Activated T-helper 1 cell treated with Interleukin-2 at 50 U/mL for 16 hours (primary cell): ENCODE measurements around the gene ZBTB5.
"Not testable (repeated sequence)": the region's sequence is repeated elsewhere in the genome, so short reads cannot be mapped to it uniquely, and the experiment has no call there.

Experiments used
- DNase-seq: peaks from one replicate; pipeline ENCODE4 v3.0.0-alpha.2; 2020; ENCODE audit warnings: low read depth

The ZBTB5 gene

DNA sequence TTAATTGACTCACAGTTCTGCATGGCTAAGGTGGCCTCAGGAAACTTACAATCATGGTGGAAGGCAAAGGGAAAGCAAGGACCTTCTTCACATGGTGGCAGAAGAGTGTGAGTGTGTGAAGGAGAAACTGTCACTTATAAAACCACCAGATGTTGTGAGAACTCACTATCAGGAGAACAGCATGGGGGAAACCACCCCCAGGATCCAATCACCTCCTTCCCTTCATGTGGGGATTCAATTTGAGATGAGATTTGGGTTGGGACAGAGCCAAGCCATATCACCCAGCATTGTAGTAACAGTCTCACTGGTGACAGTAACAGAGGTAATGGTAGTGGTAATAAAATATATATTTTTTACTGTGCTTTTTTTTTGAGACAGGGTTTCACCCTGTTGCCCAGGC lies 18.1 kb downstream of the ZBTB5 start:
- DNase-seq, result no peak

DNA sequence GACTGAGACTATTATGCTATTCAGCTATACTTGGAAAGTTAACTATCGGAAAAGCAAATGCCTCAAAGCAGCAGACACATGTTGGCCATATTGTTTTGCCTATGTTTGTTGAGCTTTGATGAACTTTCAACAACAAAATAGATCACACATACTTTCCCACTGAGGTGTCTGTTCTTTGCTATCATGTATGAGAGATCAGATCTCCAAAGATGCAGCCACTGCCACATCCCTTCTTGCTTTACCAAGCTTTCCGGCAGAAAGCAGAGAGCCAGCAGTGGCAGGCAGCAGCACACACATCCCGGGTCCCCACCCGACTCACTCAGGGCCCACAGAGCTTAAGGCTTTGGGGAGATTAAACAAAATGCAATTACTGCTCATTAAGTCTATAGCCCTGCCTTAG lies 18.8 kb downstream of the ZBTB5 start:
- DNase-seq, result no peak

DNA sequence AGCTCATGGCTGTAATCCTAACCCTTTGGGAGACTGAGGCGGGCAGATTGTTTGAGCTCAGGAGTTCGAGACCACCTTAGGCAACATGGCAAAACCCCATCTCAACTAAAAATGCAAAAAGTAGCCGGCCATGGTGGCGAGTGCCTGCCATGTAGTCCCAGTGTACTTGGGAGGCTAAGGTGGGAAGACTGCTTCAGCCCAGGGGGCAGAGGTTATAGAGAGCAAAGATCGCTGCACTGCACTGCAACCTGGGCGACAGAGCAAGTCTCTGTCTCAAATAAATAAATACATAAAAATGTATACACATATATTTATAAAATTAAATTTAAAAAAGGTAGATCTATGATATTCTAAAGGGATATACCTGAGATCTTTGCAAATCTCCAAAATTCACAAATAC lies 19.4 kb downstream of the ZBTB5 start:
- DNase-seq, result no peak

DNA sequence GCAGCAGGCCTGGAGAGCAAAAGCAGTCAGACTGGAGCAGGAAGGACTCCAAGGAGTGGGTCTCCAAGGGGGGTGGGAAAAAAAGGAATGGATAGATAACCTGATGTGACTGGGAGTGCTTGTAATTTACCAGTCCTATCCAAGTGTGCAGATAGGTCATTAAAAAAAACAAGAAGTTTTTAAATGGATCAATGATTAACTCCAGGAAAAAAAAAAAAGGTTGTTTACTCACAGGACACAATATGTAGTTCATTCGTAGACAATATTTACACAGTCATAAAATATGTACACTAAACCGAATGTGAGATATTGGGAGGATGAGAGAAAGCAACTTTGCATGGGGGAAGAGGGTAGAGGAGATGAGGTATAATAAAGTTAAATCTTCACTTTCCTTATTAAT lies 20.4 kb downstream of the ZBTB5 start:
- no peak for DNase-seq

DNA sequence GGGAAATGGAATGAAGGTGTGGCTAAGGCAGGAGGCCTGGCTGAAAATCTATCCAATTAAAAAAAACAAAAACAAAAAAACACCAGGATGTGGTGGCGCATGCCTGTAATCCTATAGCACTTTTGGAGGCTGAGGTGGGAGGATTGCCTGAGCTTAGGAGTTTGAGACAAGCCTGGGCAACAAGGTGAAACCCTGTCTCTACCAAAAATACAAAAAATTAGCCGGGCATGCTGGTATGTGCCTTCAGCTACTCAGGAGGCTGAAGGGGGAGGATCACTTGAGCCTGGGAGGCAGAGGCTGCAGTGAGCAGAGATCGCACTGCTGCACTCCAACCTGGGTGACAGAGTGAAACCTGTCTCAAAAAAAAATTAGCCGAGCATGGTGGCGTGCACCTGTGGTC lies 21.7 kb downstream of the ZBTB5 start:
- no peak for DNase-seq

DNA sequence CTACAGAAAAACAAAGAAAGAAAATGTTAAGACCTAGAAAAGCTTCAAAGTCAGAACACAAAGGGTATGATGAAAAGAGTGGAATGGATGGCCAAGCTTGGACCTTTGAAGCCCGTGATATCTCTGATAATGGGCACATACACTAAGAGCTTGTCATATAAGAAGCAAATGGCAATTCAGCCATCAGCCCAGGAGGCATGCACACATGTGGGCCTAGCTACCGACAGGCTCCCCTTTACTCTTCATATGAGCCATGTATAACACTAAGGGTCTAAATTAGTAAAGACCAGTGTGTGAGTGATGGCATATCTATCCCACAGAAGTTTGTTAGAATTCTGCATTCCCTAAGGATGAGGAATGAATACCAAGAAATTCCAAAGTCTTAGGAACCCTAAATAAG lies 22.7 kb downstream of the ZBTB5 start:
- DNase-seq, result no peak

DNA sequence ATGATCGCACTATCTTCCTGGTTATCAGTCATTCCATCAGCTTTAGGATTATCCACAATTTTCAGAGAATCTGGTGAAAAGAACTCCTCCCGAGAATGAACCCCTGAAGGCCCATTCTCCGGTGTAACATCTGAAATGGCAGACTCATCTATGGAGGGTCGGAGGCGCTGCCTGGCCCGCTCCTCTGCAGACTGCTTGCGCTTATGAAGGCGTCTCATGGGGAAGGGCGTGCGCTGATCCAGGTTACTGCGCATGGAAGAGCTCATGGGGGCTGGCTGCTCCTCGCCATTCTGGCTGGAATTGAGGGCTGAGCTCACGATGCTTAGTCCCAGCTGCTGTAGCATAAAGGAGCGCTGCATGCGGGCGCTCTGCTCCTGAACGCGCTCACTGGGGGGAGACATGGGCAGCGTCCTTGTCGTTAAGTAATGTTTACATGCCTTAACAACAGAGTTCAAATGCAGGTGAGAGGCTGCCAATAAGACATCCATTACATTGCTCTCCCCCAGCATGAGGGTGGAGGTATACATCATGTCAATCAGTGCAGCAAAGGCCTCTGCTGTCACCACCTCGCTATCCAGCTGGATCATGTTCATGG lies 23.4 kb downstream of the ZBTB5 start:
- no peak for DNase-seq

DNA sequence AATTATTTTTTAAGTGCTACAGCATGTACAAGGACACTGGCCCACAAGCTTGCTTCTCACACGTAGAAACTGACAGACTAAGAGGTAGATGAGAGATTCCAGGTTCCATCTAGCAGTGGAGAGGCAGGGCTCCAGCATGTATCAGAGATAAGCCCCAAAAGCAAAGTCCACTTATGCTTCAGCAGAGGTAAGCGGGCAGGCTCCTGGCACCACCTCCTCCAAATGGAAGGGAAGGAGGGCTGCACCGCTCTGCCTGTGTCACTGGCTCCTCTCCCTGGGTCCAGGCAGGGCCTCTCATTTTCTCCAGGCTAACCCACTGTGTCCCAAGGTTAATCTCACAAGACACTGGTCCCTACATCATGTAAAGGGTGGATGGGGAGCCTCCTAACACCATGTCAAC lies 26.9 kb downstream of the ZBTB5 start:
- no peak for DNase-seq

DNA sequence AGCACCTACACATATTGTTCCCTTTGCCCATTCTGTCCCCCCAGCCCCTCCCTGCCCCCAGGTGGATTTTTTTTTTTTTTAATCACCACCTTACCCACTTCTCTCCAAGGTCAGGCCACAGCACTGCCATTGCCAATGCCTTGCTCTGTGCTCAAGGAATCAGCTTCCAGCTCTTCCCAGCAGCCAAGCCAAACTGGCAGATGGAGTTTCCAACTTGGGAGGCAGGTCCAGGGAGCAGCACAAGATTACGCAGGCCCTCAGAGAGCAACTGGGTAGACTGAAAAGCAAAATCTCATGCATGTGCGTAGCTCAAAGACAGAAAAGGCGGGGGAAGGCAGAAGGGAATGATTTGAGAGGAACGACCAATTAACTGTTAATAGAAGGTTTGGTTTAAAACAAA lies 27.6 kb downstream of the ZBTB5 start:
- no peak for DNase-seq

DNA sequence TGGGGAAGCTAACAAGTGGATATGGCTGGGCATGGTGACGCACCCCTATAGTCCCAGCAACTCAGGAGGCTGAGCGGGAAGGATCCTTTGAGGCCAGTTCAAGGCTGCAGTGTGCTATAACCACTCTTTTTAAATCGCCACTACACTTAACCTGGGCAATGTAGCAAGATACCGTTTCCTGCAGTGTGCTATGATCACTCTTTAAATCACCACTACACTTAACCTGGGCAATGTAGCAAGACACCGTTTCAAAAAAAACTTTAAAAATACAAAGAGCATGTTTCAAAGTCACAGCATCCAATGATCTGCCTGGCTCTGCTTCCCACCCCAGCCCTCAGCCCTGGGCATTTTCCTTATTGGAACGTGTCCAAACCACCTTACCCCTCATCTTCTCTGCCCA lies 28.2 kb downstream of the ZBTB5 start:
- no peak for DNase-seq

DNA sequence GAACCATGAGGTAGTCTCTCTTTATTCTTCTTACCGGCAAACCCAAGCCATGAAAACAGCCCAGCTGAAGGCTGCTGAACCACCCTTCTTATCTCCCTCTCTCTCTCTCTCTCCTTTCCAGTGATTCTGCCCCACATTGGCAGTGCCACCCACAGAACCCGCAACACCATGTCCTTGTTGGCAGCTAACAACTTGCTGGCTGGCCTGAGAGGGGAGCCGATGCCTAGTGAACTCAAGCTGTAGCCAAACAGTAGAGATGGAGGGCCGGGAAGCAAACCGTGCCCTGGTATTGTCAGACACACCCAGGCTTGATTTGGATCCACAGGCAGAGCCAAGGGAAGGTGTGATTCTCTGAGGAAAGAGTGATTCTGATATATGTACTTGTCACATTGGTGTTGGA lies 28.7 kb downstream of the ZBTB5 start:
- DNase-seq, result no peak

DNA sequence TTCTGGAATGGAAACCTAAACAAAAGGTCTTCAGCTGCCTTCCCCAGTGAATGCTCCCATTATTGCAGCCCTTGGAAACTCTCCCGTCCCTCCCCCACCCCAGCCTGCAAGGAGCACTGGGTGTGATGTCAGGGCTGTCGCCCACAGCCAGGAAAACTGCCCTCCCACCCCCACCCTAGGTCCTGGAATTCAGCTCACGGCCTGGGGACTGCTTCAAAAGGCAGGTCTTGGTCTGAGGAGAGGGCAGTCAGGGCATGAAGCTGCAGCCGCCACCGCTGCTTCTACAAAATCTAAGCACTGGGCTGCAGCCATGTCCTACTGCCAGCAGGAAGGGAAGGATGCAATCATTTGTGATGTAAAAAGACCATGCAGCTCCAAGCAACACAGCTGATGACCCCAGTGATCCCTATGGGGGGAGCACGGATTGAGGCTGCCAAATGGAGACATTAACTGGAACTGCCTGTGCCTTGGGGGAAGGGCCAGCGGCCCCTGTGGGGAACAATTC lies 31.3 kb downstream of the ZBTB5 start:
- DNase-seq, result no peak

DNA sequence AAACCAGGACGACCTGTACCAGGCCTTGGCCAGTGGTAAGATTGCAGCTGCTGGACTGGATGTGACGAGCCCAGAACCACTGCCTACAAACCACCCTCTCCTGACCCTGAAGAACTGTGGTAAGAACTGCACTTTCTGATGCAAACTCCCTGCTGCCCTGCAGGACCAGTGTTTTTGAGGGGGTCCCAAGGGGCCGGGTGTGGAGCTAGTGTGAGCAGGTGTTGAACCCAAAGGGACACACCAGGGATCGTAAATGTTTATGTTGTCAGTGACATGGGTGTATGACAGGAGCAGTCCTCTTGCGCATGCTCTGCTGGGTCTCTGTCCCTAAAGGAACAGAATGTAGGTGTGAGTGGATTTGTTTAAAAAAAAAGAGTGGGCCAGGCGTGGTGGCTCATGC lies 33.2 kb downstream of the ZBTB5 start:
- no peak for DNase-seq

DNA sequence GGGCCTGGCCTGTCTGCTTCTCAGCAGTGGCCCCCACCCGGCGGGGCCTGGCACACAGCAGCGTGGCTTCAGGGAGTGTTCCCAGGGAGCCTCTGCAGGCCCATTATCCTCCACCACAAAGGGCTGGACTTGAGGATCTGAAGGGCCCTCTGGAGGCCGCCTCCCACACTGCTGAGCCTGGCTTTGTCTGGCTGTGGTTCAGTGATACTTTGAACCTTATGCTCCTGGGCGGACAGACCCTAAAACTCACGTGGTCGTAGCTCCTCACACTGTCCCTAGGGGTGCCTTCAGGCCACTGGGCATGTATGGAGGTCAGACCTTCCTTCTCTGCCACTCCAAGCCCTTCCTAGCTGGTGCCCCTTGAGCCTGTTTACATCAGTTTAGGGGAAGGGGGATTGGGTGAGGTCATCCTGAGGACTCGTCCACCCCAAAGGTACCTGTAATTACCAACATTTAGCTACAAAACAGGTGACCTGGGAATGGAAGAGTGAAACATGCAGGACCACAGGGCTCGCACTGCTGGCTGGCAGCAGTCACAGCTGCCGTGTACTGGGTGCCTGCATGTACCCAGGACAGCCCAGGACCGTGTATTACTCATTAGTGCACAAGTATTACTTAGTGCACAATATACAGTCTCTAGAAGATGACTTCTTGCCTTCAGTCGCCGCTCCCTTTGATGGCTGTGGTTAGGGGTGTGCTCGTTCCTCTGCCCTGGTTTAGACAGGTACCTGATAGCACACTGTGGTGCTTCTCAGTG lies 34.2 kb downstream of the ZBTB5 start:
- DNase-seq, result no peak

DNA sequence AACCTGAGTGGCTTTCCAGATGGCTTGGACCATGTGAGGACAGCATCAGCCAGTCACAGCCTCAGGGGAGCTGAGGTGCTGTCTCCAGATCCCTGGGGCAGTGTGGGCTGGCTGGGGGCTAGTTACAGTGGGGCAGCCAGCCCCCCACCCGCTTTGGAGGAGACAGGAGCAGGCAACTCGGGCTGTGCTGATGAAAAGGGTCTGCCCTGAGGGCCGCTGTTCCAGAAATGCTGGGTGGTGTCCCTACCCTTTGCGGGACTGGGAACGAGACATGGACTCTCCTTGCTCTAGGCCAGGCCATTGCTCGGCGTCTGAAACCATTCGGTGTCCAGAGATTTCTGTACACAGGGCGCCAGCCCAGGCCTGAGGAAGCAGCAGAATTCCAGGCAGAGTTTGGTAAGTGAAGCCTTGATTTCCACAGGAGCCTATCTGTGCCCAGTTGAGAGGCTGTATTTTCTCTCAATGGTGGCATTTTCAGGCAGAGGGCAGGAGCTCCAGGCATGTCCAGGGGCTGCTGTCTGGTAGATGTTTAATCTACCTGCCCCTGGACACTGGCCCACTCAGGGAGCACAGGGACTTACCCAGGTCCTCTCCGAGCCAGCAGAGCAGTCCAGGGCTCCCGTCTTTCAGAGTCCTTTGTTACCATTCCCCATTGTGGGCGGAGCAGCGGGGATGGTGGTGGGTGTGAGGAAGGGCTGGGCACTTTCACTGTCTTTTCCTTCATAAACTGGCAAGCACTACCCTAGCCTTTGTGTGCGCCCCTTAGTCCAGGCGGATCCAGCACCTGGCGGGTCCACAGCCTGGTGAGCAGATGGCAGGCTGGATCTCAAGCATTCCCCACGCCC lies 35.6 kb downstream of the ZBTB5 start:
- DNase-seq, result no peak

DNA sequence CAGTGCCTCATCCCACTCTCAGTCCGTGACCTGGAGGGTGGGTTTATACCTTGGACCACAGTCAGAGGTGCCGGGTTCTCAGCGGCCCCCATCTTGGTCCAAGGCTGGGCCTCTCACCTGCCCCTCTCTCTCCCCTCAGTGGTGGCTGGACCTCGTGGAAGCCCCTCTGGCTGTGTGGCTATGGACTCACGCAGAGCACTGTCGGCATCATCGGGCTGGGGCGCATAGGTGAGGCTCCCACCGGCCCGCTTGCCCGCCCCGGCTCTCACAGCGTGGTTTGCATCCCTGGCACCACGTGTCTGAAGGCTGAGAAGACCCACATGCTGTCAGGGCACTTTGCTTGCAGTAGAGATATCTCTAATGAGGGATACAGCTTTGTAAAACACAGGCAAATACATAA lies 36.9 kb downstream of the ZBTB5 start:
- no peak for DNase-seq

DNA sequence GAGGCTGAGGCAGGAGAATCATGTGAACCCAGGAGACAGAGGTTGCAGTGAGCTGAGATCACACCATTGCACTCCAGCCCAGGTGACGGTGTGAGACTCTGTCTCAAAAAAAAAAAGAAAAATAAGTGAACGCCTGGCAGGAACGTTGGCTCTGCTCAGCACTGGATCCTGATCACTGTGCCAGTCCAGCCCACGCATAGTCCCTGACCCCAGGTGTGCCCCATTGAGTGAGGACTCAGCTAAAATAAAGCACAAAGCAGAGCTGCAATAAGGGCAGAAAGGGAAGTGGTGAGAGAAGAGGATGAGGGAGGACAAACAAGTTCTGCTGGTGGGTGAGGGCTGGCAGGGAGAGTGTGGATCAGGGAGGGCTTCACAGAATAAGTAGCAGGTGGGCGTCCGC lies 38.4 kb downstream of the ZBTB5 start:
- no peak for DNase-seq

DNA sequence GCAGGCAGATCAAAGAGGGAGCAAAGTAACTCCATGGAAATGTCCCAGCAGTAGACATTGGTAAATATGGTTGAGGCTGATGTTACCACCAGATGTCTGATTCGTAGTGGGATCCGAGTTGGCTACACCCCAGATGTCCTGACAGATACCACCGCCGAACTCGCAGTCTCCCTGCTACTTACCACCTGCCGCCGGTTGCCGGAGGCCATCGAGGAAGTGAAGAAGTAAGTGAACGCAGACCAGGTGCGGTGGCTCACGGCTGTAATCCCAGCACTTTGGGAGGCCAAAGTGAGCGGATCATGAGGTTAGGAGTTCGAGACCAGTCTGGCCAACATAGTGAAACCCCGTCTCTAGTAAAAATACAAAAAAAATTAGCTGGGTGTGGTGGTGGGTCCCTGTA lies 38.8 kb downstream of the ZBTB5 start:
- DNase-seq, result not testable (repeated sequence)

DNA sequence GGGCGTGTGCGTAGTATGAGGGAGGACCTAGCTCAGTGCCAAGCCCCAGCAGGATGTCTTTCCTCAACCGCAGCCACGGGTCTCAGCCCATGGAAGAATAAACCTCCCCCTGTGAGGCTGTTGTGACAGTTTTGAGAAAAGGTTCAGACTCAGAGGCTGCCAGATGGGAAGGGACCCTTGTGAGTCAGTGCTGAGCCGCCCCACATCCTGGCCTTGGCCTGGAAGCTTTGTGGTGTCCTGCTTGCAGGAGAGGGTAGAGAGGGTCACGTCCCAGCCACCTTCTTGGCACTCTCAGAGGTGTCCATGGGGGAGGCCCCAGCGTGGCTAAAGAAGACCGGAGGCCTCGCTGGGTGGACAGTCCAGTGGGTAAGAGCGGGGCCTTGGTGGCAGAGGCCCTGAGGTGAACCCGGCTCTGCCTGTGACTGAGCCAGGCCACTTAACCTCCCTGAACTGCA lies 39.9 kb downstream of the ZBTB5 start:
- DNase-seq, result no peak

DNA sequence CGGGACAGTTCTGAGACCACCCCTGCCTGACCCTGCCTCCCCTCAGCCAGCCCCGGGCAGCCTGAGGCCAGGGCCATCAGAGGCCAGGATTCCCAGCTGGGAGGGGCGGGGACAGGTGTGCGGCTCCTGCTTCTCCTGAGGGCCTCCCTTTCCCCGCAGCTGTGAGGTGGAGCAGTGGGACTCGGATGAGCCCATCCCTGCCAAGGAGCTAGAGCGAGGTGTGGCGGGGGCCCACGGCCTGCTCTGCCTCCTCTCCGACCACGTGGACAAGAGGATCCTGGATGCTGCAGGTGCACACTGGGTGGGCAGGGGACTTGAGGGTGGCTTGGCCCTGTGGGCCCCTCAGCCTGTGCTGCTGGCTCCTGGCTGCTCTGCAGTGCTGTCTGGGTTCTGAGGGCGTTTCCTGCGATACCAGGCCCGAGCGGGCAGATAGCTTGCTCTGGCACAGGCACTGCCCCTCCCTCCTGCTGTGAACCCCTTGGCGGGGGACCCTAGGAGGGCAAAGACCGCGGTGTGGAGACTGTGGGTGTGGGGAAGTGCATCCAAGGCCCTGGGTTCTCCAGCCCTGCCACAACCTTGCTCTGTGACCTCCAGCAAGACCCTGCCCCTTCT lies 40.5 kb downstream of the ZBTB5 start:
- DNase-seq, result no peak

DNA sequence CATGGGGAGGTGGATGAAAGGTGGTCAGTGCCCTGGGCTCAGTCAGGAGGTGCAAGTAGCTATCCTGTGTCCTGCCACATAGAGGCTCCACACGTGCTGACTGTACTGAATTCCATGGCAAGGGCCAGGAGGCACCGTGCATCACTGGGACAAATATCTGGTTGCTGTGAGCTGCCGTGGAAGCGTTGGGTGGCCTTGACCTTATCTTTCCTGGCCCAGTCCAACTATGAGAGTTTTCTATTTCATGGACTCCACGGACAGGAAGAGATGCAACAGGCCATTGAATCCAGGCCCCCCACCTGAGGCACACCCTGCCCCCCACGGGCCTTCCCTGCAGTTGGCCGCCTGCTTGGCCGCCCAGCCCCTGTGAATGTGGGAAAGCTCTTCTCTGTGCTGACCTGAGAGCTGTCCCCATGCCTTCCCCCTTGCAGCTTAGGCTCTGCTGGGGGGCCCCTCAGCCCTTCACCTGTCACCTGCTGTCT lies 41.0 kb downstream of the ZBTB5 start:
- no peak for DNase-seq

DNA sequence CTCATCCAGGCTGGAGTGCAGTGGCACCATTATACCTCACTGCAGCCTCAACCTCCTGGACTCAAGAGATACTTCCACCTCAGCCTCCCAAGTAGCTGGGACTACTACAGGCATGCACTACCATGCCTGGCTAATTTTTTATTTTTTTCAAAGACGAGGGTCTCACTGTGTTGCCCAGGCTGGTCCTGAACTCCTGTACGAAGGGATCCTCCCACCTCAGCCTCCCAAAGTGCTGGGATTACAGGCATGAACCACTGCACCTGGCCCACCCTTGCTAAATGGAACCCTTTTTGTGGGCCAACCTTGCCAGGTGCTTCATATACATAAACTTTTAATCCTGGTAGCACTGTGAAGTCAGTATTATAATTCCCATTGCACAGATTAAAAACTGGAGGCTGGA lies 41.7 kb downstream of the ZBTB5 start:
- no peak for DNase-seq
